Loucy (cell line): ENCODE data around the gene RAB11FIP3.

ENCODE experiments used
- EZH2phosphoT487 ChIP-seq: fragments of 200-600 bp; IDR thresholded peaks from 2 replicates; pipeline ENCODE4 v1.6.1; 2018; ENCODE audit warnings: antibody characterized with exemption, mild to moderate bottlenecking, moderate library complexity, borderline replicate concordance
- TF ChIP-seq, protein P1 (sequence below): fragments of 200-600 bp; sonication (generic); conservative IDR thresholded peaks from 2 replicates; pipeline ENCODE4 v1.5.1; 2014; ENCODE audit warnings: mild to moderate bottlenecking, antibody characterized with exemption, low read length

DNA sequence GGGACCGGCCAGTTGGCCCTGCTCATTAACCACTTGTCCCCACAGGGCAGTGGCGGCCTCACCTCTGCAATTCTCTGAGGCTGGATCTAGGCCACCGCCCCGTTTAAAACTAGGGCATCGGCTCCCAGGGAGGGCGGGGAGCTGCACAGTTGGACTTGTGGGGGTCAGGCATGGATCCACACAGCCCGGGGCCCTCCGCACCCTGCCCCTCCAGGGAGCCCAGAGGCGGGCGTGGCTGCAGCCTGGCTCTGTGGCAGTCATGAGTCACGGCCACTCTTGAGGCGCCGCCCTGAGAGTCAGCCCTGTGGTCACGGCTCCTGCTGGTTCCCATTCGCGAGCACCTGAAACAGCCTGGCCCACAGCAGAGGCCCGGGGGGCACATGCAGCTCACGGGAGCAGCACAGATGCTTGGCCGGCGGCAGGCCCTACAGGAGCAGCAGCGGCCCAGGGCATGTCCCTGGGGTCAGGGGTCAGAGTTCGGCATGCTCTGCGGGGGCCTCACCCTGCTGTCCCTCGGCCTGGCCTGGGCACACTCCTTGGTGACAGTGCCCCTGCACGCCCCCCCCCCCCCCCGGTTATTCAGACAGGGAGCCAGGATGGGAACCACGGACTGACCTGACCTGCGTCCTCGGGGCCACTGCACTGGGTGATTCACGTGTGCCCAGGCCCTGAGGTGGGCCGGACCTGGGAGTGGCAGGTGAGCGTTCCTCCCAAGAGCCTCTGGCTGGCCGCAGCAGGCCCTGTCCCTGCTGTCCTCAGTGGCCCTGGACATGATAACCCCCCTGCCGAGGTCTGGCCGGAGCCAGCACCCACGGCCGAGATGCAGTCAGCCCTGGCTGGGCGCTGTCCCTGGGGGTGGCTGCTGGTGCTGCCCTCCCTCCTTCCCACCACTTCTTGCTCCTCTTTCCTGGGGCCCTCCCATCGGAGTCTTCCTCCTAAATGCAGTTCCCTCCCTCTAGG lies 110.3 kb downstream of the RAB11FIP3 start:
- TF ChIP-seq, protein P1, sequence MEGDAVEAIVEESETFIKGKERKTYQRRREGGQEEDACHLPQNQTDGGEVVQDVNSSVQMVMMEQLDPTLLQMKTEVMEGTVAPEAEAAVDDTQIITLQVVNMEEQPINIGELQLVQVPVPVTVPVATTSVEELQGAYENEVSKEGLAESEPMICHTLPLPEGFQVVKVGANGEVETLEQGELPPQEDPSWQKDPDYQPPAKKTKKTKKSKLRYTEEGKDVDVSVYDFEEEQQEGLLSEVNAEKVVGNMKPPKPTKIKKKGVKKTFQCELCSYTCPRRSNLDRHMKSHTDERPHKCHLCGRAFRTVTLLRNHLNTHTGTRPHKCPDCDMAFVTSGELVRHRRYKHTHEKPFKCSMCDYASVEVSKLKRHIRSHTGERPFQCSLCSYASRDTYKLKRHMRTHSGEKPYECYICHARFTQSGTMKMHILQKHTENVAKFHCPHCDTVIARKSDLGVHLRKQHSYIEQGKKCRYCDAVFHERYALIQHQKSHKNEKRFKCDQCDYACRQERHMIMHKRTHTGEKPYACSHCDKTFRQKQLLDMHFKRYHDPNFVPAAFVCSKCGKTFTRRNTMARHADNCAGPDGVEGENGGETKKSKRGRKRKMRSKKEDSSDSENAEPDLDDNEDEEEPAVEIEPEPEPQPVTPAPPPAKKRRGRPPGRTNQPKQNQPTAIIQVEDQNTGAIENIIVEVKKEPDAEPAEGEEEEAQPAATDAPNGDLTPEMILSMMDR, result no peak
- TF ChIP-seq EZH2phosphoT487, result no peak
